Endothelial cell of umbilical vein (primary cell): Measurements from ENCODE around the gene SMIM44. TPM values are rescaled to one million over a fixed set of nuclear protein-coding genes. Genes with fewer than 3 reads are reported as not detected.
"Not testable (repeated sequence)": the region's sequence is repeated elsewhere in the genome, so short reads cannot be mapped to it uniquely, and the experiment has no call there.

Experiments used
- BruUV-seq: library from RNA; stranded (reverse); fragments of 400-500 nt; replicated peaks from 2 replicates; lab custom pipeline; 2021; lab: Mats Ljungman, UMichigan
- CTCF ChIA-PET: fragments of 300-600, 350-600 bp; sonication (Branson Sonifier 250); formaldehyde crosslinking; loops from one replicate; lab custom pipeline; 2021; ENCODE audit warnings: antibody characterized with exemption, inconsistent platforms; lab: Charles Lee
- POLR2A ChIA-PET: fragments of 300-600, 350-600 bp; sonication (Branson Sonifier 250); formaldehyde crosslinking; loops from one replicate; lab custom pipeline; 2021; ENCODE audit warnings: antibody characterized with exemption, inconsistent platforms; lab: Charles Lee
- DNase-seq: peaks from one replicate; pipeline ENCODE4 v3.0.0-alpha.2; 2011; ENCODE audit warnings: low read depth, low spot score
- FAIRE-seq: peaks from 2 replicates; lab custom pipeline; 2011; peaks lifted over from hg19 to GRCh38; lab: Jason Lieb, UNC
- H2AFZ ChIP-seq: 2 replicates; pipeline ENCODE4 v1.6.0; 2012; ENCODE audit warnings: low read depth, low read length, control low read depth, inconsistent platforms
- H3K27ac ChIP-seq: 2 replicates; pipeline ENCODE4 v1.5.1; 2011; ENCODE audit warnings: low read depth, mild to moderate bottlenecking, control low read depth, low read length, moderate library complexity; ENCODE audit not compliant: insufficient read depth
- H3K27me3 ChIP-seq, 2 experiments: 2 replicates each; pipeline versions ENCODE4 v1.6.0 to v1.6.1; 2011; ENCODE audit warnings: low read length in 2 of 2, mixed read lengths in 1 of 2; ENCODE audit not compliant: control insufficient read depth in 2 of 2, insufficient read depth in 2 of 2
- H3K36me3 ChIP-seq, 2 experiments: 2 replicates in 1 of 2; 3 replicates in 1 of 2; pipeline ENCODE4 v1.5.1; 2011; ENCODE audit warnings: low read length in 2 of 2, mild to moderate bottlenecking in 1 of 2, moderate library complexity in 1 of 2; ENCODE audit not compliant: control insufficient read depth in 2 of 2, insufficient read depth in 2 of 2; ENCODE audit errors: extremely low read depth in 1 of 2
- H3K4me1 ChIP-seq: 3 replicates; pipeline ENCODE4 v1.5.1; 2011; ENCODE audit warnings: mild to moderate bottlenecking, low read length; ENCODE audit not compliant: control insufficient read depth, insufficient read depth; ENCODE audit errors: extremely low read depth
- H3K4me2 ChIP-seq: 2 replicates; pipeline ENCODE4 v1.6.1; 2011; ENCODE audit warnings: low read length, control low read depth, mixed read lengths; ENCODE audit not compliant: insufficient read depth
- H3K4me3 ChIP-seq, 3 experiments: fragments of 200-600 bp in 1 of 3; sonication (generic), shearing (Covaris generic) in 1 of 3; replicated peaks in 1 of 3; 2 replicates each; pipeline ENCODE4 v1.5.1; 2011 to 2016; ENCODE audit warnings: control low read depth in 3 of 3, low read length in 3 of 3, mild to moderate bottlenecking in 2 of 3, inconsistent platforms in 1 of 3, low read depth in 1 of 3, moderate library complexity in 1 of 3; ENCODE audit not compliant: insufficient read depth in 1 of 3
- H3K79me2 ChIP-seq: 2 replicates; pipeline ENCODE4 v1.6.0; 2012; ENCODE audit warnings: low read length, inconsistent platforms; ENCODE audit not compliant: control insufficient read depth, insufficient read depth
- H3K9ac ChIP-seq: replicated peaks from 2 replicates; pipeline ENCODE3; 2011; ENCODE audit warnings: low read length, control low read depth; ENCODE audit not compliant: insufficient read depth; ENCODE audit errors: extremely low read depth
- H3K9me1 ChIP-seq: replicated peaks from 3 replicates; pipeline ENCODE4 v1.6.0; 2011; ENCODE audit warnings: mild to moderate bottlenecking, low read length; ENCODE audit not compliant: control insufficient read depth, insufficient read depth; ENCODE audit errors: extremely low read depth
- H3K9me3 ChIP-seq: replicated peaks from 2 replicates; pipeline ENCODE4 v1.5.1; 2012; ENCODE audit warnings: low read length, inconsistent platforms; ENCODE audit not compliant: control insufficient read depth, insufficient read depth
- H4K20me1 ChIP-seq: replicated peaks from 2 replicates; pipeline ENCODE3; 2011; ENCODE audit warnings: mild to moderate bottlenecking, low read length; ENCODE audit not compliant: control insufficient read depth, insufficient read depth; ENCODE audit errors: extremely low read depth
- FOS ChIP-seq: IDR thresholded peaks from 2 replicates; pipeline ENCODE4 v1.6.1; 2011; ENCODE audit warnings: mild to moderate bottlenecking, low read length, moderate library complexity, borderline replicate concordance; ENCODE audit not compliant: insufficient read depth
- GATA2 ChIP-seq: IDR thresholded peaks from 2 replicates; pipeline ENCODE4 v1.7.0; 2011; ENCODE audit warnings: low read depth, mild to moderate bottlenecking, moderate library complexity, mixed read lengths, low read length; ENCODE audit not compliant: insufficient read length, insufficient read depth
- JUN ChIP-seq: IDR thresholded peaks from 2 replicates; pipeline ENCODE4 v1.6.1; 2011; ENCODE audit warnings: borderline replicate concordance, low read depth; ENCODE audit not compliant: insufficient read length, insufficient read depth
- MYC ChIP-seq: IDR thresholded peaks from one replicate; pipeline ENCODE4 v1.6.1; 2011; ENCODE audit warnings: mild to moderate bottlenecking, low read depth, low read length
- POLR2A ChIP-seq: IDR thresholded peaks from 2 replicates; pipeline ENCODE4 v1.6.1; 2012; ENCODE audit warnings: low read depth, mild to moderate bottlenecking, control low read depth, low read length
- POLR2AphosphoS5 ChIP-seq: IDR thresholded peaks from 2 replicates; pipeline ENCODE4 v1.6.1; 2012; ENCODE audit warnings: low read depth, mild to moderate bottlenecking, control low read depth, low read length, moderate library complexity; ENCODE audit not compliant: insufficient read depth
- dilution Hi-C: fragments of 300-500 bp; cut with MboI; formaldehyde crosslinking; loops from one replicate; pipeline ENCODE4 v1.15.0; 2019; ENCODE audit warnings: low sequenced_read_pairs; ENCODE audit not compliant: extremely low pct_ligation_motif_present
- intact Hi-C: fragments of 100-400 bp; cut with micrococcal nuclease; formaldehyde crosslinking; loops from one replicate; pipeline ENCODE4 v1.10.0; 2022
- polyA plus RNA-seq, 4 experiments: library from polyadenylated mRNA; depleted of rRNA in 3 of 4; stranded (reverse) in 3 of 4; unstranded in 1 of 4; fragments of >200 nt; gene quantifications; 2 replicates each; pipeline versions ENCODE4 v1.2.1 to v1.2.3, GENCODE V29; 2011 to 2012; ENCODE audit warnings: missing spikeins in 1 of 4
- total RNA-seq: library from RNA; stranded (reverse); gene quantifications from 2 replicates; pipeline ENCODE4 v1.2.3, GENCODE V29; 2021
- TF ChIP-seq, protein P1 (sequence below): IDR thresholded peaks from 2 replicates; pipeline ENCODE4 v1.6.1; 2011; ENCODE audit not compliant: insufficient read depth, insufficient read length
- TF ChIP-seq, protein P2 (sequence below), 2 donors: IDR thresholded peaks; 1 replicate in 1 of 2; 2 replicates in 1 of 2; pipeline ENCODE4 v1.5.1; 2011; ENCODE audit warnings: low read length in 2 of 2, mild to moderate bottlenecking in 2 of 2, moderate library complexity in 2 of 2, control low read depth in 1 of 2, inconsistent platforms in 1 of 2, low read depth in 1 of 2; ENCODE audit not compliant: insufficient read depth in 1 of 2; ENCODE audit errors: extremely low read depth in 1 of 2

The SMIM44 gene
- total and polyA plus RNA-seq, 2 donors (not counting 3 experiments of a cell fraction or from before 2014, with no cell fraction given) = not detected

DNA sequence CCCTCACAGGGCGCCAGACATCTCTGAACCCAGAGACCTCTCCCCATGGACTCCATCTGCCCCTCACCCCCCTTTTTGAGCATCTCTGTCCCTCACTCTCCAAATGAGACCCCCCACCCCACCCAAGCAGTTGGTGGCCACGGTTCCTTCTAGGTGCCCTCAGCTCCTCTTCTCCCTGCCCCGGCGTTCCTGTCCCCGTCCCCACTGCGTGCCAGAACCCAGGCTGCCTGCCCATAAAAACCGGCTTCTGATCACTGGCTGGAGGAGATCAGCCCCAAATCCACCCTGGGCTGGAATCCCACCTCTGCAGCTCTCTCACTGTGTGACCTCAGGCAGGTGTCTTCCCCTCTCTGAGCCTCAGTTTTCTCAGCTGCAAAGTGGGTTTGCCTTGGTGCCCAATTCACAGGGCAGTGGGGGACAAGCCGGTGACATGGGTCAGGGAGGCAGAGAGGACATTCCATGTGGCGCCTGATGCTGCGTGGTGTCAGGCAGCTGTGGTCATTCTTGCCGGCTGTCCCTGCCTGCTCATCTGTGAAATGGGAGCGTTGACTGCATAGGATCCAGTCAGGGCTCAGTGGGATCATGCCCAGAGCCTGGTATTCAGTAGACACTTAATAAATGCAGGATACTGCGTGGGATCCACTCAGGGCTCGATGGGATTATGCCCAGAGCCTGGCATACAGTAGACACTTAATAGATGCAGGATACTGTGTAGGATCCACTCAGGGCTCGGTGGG lies 28.4 kb downstream of the SMIM44 start:
- Histone ChIP-seq H3K9me1 (no peaks in the 10 kb centered on the region), H3K4me1 (peaks cover 33% of the 10 kb centered on the region), H4K20me1 (no peaks in the 10 kb centered on the region), H3K4me2 (no peak overlapping the region), H2AFZ (no peak overlapping the region), H3K4me3 (no peak overlapping the region), H3K27ac (no peak overlapping the region), H3K36me3 (peaks cover 5 to 31% of the 10 kb centered on the region in 2 experiments), H3K9ac (no peak overlapping the region), H3K9me3 (no peaks in the 10 kb centered on the region), H3K79me2 (peaks cover 5% of the 10 kb centered on the region), H3K27me3 (no peaks in the 10 kb centered on the region)
- no TSS peak for BruUV-seq
- no peak for DNase-seq
- ChIA-PET CTCF (no interaction called here), POLR2A (no interaction called here)
- dilution Hi-C loops (no loop called here), intact Hi-C loops (no loop called here)
- TF ChIP-seq MYC (no peak), POLR2A (no peak), GATA2 (no peak)
- TF ChIP-seq, protein P1, sequence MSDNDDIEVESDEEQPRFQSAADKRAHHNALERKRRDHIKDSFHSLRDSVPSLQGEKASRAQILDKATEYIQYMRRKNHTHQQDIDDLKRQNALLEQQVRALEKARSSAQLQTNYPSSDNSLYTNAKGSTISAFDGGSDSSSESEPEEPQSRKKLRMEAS = no peak
- FAIRE-seq = no peak

DNA sequence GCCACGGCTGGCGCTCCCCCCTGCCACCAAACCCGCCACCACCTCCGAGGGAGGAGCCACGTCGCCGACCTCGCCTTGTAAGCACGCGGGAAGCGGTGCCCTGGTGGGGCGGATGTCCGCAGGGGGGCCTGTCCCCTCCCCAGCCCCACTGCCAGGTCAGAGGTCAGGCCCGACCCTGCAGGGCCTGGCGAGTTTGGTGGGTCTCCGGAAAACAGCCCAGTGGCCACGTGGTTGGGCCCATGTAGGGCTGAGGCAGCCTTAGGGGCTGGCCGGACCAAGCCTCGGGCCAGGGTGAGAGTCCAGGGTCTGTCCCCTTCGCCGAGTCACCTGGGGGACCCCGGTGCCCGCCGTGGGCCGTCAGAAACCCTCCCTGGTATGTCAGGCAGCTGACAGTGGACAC lies 29.4 kb downstream of the SMIM44 start:
- ChIA-PET CTCF (no interaction called here), POLR2A (no interaction called here)
- H3K36me3 ChIP-seq = peaks cover 5 to 35% of the 10 kb centered on the region in 2 experiments
- no peak for TF ChIP-seq POLR2A
- TF ChIP-seq, protein P2, sequence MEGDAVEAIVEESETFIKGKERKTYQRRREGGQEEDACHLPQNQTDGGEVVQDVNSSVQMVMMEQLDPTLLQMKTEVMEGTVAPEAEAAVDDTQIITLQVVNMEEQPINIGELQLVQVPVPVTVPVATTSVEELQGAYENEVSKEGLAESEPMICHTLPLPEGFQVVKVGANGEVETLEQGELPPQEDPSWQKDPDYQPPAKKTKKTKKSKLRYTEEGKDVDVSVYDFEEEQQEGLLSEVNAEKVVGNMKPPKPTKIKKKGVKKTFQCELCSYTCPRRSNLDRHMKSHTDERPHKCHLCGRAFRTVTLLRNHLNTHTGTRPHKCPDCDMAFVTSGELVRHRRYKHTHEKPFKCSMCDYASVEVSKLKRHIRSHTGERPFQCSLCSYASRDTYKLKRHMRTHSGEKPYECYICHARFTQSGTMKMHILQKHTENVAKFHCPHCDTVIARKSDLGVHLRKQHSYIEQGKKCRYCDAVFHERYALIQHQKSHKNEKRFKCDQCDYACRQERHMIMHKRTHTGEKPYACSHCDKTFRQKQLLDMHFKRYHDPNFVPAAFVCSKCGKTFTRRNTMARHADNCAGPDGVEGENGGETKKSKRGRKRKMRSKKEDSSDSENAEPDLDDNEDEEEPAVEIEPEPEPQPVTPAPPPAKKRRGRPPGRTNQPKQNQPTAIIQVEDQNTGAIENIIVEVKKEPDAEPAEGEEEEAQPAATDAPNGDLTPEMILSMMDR (IDR thresholded peaks at IDR 0.05; ENCODE audit: extremely low read depth in 1 of 2, insufficient read depth in 1 of 2, low read depth in 1 of 2, low read length in 2 of 2) = no peak
- TF ChIP-seq GATA2 = no peak
- TF ChIP-seq JUN = no peak
- TF ChIP-seq POLR2AphosphoS5 = no peak
- no peak for TF ChIP-seq FOS
- FAIRE-seq = no peak
- intact Hi-C loops (no loop called here), dilution Hi-C loops (no loop called here)
- no peaks in the 10 kb centered on the region for H3K9me3 ChIP-seq
- BruUV-seq = no TSS peak
- no peaks in the 10 kb centered on the region for H4K20me1 ChIP-seq
- no peak overlapping the region for H2AFZ ChIP-seq
- no peak overlapping the region for H3K9ac ChIP-seq
- H3K9me1 ChIP-seq = no peaks in the 10 kb centered on the region
- H3K27me3 ChIP-seq = no peaks in the 10 kb centered on the region
- H3K4me1 ChIP-seq = peaks cover 24% of the 10 kb centered on the region
- no peak overlapping the region for H3K27ac ChIP-seq
- DNase-seq = no peak
- peaks cover 5% of the 10 kb centered on the region for H3K79me2 ChIP-seq
- no peak overlapping the region for H3K4me2 ChIP-seq
- no peak overlapping the region for H3K4me3 ChIP-seq

DNA sequence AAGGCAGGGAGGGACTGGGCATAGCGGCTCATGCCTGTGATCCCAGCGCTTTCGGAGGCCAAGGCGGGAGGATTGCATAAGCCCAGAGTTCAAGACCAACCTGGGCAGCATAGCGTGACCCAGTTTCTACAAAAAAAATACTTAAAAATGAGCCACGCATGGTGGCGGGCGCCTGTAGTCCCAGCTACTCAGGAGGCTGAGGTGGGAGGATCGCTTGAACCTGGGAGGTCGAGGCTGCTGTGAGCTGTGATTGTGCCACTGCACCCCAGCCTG lies 30.4 kb downstream of the SMIM44 start:
- H3K4me3 ChIP-seq, BruUV-seq, dilution Hi-C loops, FAIRE-seq, H3K4me2 ChIP-seq, DNase-seq, H3K9me1 ChIP-seq, H3K9ac ChIP-seq, H2AFZ ChIP-seq, H3K79me2 ChIP-seq, H4K20me1 ChIP-seq, CTCF ChIA-PET, POLR2A ChIA-PET, H3K27me3 ChIP-seq, intact Hi-C loops, H3K9me3 ChIP-seq, H3K27ac ChIP-seq: not testable (repeated sequence)
- peaks cover 5 to 41% of the 10 kb centered on the region in 2 experiments for H3K36me3 ChIP-seq
- H3K4me1 ChIP-seq = peaks cover 15% of the 10 kb centered on the region
